GM12872 (cell line): ENCODE measurements around the gene GRB10.

ENCODE experiments used
- TF ChIP-seq, protein P1 (sequence below): IDR thresholded peaks from 3 replicates; pipeline ENCODE4 v1.5.1; 2011; ENCODE audit warnings: low read depth, mild to moderate bottlenecking, low read length, moderate library complexity; ENCODE audit not compliant: insufficient read depth

Gene GRB10

DNA sequence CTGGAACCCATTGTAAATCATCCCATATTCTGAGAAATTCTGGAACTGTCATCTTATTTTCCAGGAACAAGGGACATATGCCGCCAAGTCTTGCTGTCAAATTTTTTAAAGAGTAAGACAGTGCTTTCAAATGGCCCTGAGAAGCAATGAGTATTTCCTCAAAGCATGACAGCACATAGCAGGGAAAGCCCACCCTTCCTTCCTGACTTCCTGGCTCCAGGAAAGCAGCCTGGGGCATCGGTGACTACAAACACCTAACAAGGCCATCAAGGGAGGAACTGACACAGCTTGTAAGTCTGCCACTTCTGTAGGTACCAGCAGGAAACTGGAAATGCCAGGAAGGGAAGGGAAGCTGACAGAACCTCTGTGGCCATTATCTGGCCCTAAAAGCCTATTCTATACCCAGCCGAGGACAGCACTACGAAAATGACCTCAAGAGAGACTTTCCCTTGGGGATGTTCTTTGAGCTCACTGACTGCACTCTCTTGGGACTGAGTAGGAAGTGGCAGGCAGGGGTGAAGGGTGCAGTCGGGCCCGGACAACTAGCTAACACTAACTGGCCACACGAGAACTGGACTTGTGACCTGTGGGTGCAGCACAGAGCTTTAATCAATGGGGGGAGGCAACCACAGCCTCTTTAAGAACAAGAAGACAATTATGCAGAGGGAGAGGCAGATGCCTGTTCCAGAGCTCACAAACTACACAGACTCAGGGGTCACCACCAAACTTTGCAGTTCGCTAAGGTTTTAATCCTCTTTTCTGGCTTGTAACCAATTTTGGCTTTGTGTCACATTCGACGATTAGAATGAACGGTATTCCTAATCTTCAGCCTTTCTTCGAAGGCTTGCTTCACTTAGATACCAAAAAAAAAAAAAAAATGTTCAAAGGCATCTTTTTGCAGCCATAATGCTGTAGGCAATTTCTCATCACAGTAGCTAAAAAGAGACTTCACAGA is 52.0 kb downstream of the GRB10 start:
- TF ChIP-seq, protein P1, sequence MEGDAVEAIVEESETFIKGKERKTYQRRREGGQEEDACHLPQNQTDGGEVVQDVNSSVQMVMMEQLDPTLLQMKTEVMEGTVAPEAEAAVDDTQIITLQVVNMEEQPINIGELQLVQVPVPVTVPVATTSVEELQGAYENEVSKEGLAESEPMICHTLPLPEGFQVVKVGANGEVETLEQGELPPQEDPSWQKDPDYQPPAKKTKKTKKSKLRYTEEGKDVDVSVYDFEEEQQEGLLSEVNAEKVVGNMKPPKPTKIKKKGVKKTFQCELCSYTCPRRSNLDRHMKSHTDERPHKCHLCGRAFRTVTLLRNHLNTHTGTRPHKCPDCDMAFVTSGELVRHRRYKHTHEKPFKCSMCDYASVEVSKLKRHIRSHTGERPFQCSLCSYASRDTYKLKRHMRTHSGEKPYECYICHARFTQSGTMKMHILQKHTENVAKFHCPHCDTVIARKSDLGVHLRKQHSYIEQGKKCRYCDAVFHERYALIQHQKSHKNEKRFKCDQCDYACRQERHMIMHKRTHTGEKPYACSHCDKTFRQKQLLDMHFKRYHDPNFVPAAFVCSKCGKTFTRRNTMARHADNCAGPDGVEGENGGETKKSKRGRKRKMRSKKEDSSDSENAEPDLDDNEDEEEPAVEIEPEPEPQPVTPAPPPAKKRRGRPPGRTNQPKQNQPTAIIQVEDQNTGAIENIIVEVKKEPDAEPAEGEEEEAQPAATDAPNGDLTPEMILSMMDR = no peak

DNA sequence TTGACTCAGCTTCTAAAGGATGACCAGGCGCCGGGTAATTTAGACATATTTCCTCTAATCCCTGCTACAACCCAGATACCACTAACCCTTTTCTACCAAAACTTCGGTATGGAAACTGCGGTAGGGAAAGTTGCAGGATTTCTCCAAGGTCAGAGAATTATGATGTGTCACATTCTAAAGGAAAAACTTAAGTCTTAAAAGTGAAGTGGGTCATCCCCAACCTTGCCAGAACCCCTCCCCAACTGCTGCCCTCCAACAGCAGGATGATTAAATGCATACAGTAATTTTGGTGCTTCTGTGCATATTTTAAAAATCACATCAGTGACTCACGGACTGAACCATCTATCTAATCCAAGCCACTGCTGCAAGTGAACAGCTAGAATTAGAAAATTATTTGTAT is 52.7 kb downstream of the GRB10 start:
- TF ChIP-seq, protein P1 = no peak

DNA sequence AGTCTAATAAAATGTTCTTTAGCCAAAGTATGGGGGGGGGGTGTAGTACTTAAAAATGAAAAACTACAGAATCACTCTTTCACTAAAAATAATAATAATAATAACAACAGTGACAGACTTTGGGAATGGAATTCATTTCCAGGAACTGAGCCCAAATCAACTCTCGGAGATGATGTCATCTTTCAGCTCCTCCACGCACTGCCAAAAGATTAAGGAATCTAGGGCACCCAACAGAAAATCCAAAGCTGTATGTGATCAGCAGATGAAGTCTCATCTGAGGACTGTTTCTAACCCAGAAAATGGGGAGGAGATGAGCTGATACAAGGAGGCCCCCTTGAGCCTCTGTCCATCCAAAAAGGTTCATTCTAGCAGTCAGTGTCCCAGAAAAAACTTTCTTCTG is 54.5 kb downstream of the GRB10 start:
- TF ChIP-seq, protein P1 = no peak

DNA sequence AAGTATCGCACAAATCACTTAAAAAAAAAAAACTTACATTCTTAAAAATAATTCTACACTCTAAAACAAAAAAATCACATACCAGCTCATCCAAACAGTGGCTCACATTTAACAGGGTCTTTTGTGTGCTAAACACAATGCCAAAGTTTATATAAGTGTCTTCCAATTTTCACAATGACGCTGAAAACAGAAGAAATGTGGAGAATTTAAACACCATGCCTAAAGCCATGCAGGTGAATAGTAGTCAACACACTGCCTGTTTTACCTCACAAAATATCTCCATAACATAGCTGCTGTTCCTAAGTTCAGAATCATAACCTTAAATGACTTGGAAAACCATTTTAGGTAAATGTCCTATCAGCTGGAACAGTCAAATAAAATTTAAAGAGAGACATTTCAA is 55.0 kb downstream of the GRB10 start:
- TF ChIP-seq, protein P1 = no peak

DNA sequence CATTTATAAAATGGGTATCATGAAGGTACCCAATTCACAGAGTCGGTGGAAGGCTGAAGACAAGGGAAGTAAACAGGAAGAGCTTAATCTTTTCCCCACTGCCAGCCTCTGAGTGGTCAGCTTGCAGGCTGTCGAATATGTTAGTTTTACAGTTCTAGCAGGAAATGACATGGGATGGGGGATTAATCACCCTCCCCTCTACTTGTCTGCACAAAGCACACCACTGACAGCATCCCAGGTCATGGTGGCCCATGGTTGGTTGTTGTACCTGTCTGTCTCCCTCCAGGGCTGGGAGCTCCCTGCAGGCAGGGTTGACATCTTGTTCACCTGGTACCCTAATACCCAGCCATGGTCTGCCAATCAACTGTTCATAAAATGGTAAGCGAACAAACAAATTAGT is 55.6 kb downstream of the GRB10 start:
- TF ChIP-seq, protein P1 = no peak

DNA sequence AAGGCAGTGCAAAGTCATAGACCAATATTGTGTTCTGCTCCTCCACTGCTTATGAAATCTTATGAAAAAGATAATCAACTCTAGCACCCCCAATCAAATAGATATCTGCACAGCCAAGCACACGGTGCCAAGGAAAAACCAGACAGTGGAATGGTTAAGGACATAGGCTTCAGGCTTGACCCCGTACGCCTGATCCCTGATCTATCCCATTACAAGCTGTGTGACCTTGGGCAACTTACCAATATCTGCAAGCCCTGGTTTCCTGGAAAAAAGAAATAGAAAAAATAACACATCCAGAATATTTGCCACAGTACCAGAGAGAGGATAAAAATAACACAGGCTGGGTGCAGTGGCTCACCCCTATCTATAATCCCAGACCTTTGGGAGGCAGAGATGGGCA is 56.9 kb downstream of the GRB10 start:
- TF ChIP-seq, protein P1 = no peak

- TF ChIP-seq, protein P1 = peak; percentile 13; the same call in 1 of the 3 replicates
Measured at GRCh38 chr7:50724526-50725520, 57.9 kb downstream of the GRB10 start.
